ENCODE measurements around the gene COL6A1. TPM values are rescaled to one million over a fixed set of nuclear protein-coding genes. Genes with fewer than 3 reads are reported as not detected.
A peak's percentile ranks its signal among the peaks of the same experiment; 100 is the strongest.

COL6A1 gene
- total RNA-seq, 4 donors from 2014 or later: 94.9 to 265 (median 133) TPM

- intact Hi-C loops (cut with DNase I; ENCODE audit: low total_unique reads): no loop called here
- H3K4me3 ChIP-seq (ENCODE audit: low read depth, poor library complexity, severe bottlenecking): no peak overlapping the region
- TF ChIP-seq POLR2A (IDR thresholded peaks at IDR 0.05): no peak
- no peak for TF ChIP-seq CTCF (IDR thresholded peaks at IDR 0.05)
- DNase-seq (ENCODE audit: low spot score in 2 of 2): no peak
- 79 to 87% methylated on average over 35 to 36 of the region's 45 CpGs for WGBS, 2 donors
These were observed 54.5 kb downstream of the COL6A1 start for GRCh38 chr21:46035809-46036695.

- DNase-seq (ENCODE audit: low spot score in 2 of 2): no peak
- intact Hi-C loops (cut with DNase I; ENCODE audit: low total_unique reads): no loop called here
- no peak overlapping the region for H3K4me3 ChIP-seq (ENCODE audit: low read depth, poor library complexity, severe bottlenecking)
- 77 to 88% methylated on average over 26 to 29 of the region's 30 CpGs for WGBS, 2 donors
- TF ChIP-seq POLR2A (IDR thresholded peaks at IDR 0.05) (no peak), CTCF (IDR thresholded peaks at IDR 0.05) (no peak)
These were observed 55.2 kb downstream of the COL6A1 start for GRCh38 chr21:46036696-46037330.

GRCh38 chr21:46037331-46038325 lies 56.1 kb downstream of the COL6A1 start:
- intact Hi-C loops (cut with DNase I; ENCODE audit: low total_unique reads): no loop called here
- no peak overlapping the region for H3K4me3 ChIP-seq (ENCODE audit: low read depth, poor library complexity, severe bottlenecking)
- no peak for DNase-seq (ENCODE audit: low spot score in 2 of 2)
- TF ChIP-seq CTCF (IDR thresholded peaks at IDR 0.05) (no peak), POLR2A (IDR thresholded peaks at IDR 0.05) (no peak)
- 89 to 93% methylated on average over 52 of the region's 52 CpGs for WGBS, 2 donors

GRCh38 chr21:46038341-46038829 lies 56.8 kb downstream of the COL6A1 start:
- H3K4me3 ChIP-seq (ENCODE audit: low read depth, poor library complexity, severe bottlenecking): no peak overlapping the region
- WGBS, 2 donors: 81 to 82% methylated on average over 24 of the region's 24 CpGs
- no peak for DNase-seq (ENCODE audit: low spot score in 2 of 2)
- TF ChIP-seq POLR2A (IDR thresholded peaks at IDR 0.05) (no peak), CTCF (IDR thresholded peaks at IDR 0.05) (no peak)
- intact Hi-C loops (cut with DNase I; ENCODE audit: low total_unique reads): no loop called here

- TF ChIP-seq CTCF (IDR thresholded peaks at IDR 0.05): no peak
- no peak for TF ChIP-seq POLR2A (IDR thresholded peaks at IDR 0.05)
- intact Hi-C loops (cut with DNase I; ENCODE audit: low total_unique reads): no loop called here
- peak in 1 of 2 donors; percentile 90 for DNase-seq (ENCODE audit: low spot score in 2 of 2)
- WGBS, 2 donors: 55 to 59% methylated on average over 19 to 23 of the region's 23 CpGs
- no peak overlapping the region for H3K4me3 ChIP-seq (ENCODE audit: low read depth, poor library complexity, severe bottlenecking)
These were observed 57.4 kb downstream of the COL6A1 start for GRCh38 chr21:46038871-46039397.
